Smooth muscle cell (in vitro differentiated cells): Measurements from ENCODE around the gene CCNL1. TPM values are rescaled to one million over a fixed set of nuclear protein-coding genes. Genes with fewer than 3 reads are reported as not detected.

Experiments
- DNase-seq: peaks from one replicate; lab custom pipeline; 2025; ENCODE audit not compliant: unreplicated experiment; lab: John Stamatoyannopoulos, UW
- H2AFZ ChIP-seq: fragments of 200-600 bp; sonication (generic); 2 replicates; pipeline ENCODE4 v1.6.0; 2016; ENCODE audit warnings: antibody characterized with exemption, low read depth, mild to moderate bottlenecking
- H3F3A ChIP-seq: fragments of 200-600 bp; sonication (generic); 2 replicates; pipeline ENCODE4 v1.6.0; 2017; ENCODE audit warnings: antibody characterized with exemption, low read depth
- H3K27ac ChIP-seq: fragments of 200-600 bp; sonication (generic); 2 replicates; pipeline ENCODE4 v1.5.1; 2016; ENCODE audit warnings: low read depth, mild to moderate bottlenecking
- H3K27me3 ChIP-seq: fragments of 200-600 bp; sonication (generic); 2 replicates; pipeline ENCODE4 v1.6.1; 2016; ENCODE audit warnings: low read depth, mild to moderate bottlenecking
- H3K36me3 ChIP-seq: fragments of 200-600 bp; sonication (generic); 2 replicates; pipeline ENCODE4 v1.5.1; 2016; ENCODE audit warnings: low read depth
- H3K4me1 ChIP-seq: fragments of 200-600 bp; sonication (generic); 2 replicates; pipeline ENCODE4 v1.5.1; 2016; ENCODE audit warnings: low read depth
- H3K4me2 ChIP-seq: fragments of 200-600 bp; sonication (generic); 2 replicates; pipeline ENCODE4 v1.6.0; 2016; ENCODE audit warnings: mild to moderate bottlenecking
- H3K4me3 ChIP-seq: fragments of 200-600 bp; sonication (generic); 2 replicates; pipeline ENCODE4 v1.5.1; 2016; ENCODE audit warnings: mild to moderate bottlenecking
- H3K79me2 ChIP-seq: fragments of 200-600 bp; sonication (generic); 2 replicates; pipeline ENCODE4 v1.6.0; 2016; ENCODE audit warnings: low read depth, mild to moderate bottlenecking
- H3K9ac ChIP-seq: fragments of 200-600 bp; sonication (generic); 2 replicates; pipeline ENCODE4 v1.6.0; 2016; ENCODE audit warnings: low read depth
- H3K9me3 ChIP-seq: fragments of 200-600 bp; sonication (generic); replicated peaks from 2 replicates; pipeline ENCODE4 v1.5.1; 2016; ENCODE audit warnings: low read depth
- H4K20me1 ChIP-seq: fragments of 200-600 bp; sonication (generic); 2 replicates; pipeline ENCODE4 v1.6.0; 2016; ENCODE audit warnings: low read depth
- WGBS: methylation state at CpG from one replicate; pipeline ENCODE4 v1.1.7; 2016; ENCODE audit warnings: low lambda C conversion rate; 5-methylcytosine and 5-hydroxymethylcytosine counted together
- polyA plus RNA-seq: library from polyadenylated mRNA; unstranded; fragments of >200 nt; fragmentation: Nextera tagmentation; extraction: Ambion mirVana; gene quantifications from 2 replicates; pipeline ENCODE4 v1.2.1, GENCODE V29; 2016
- total RNA-seq: library from RNA; depleted of rRNA; stranded (reverse); fragments of >200 nt; gene quantifications from 2 replicates; pipeline ENCODE4 v1.2.3, GENCODE V29; 2014
- TF ChIP-seq, protein P1 (sequence below): fragments of 200-600 bp; sonication (generic); IDR thresholded peaks from 2 replicates; pipeline ENCODE4 v1.5.1; 2017; ENCODE audit warnings: borderline replicate concordance, mild to moderate bottlenecking, antibody characterized with exemption; ENCODE audit not compliant: insufficient read depth, poor library complexity, severe bottlenecking

Gene CCNL1
- total and polyA plus RNA-seq, 2 experiments from 2014 or later = 173 to 599 TPM

DNA sequence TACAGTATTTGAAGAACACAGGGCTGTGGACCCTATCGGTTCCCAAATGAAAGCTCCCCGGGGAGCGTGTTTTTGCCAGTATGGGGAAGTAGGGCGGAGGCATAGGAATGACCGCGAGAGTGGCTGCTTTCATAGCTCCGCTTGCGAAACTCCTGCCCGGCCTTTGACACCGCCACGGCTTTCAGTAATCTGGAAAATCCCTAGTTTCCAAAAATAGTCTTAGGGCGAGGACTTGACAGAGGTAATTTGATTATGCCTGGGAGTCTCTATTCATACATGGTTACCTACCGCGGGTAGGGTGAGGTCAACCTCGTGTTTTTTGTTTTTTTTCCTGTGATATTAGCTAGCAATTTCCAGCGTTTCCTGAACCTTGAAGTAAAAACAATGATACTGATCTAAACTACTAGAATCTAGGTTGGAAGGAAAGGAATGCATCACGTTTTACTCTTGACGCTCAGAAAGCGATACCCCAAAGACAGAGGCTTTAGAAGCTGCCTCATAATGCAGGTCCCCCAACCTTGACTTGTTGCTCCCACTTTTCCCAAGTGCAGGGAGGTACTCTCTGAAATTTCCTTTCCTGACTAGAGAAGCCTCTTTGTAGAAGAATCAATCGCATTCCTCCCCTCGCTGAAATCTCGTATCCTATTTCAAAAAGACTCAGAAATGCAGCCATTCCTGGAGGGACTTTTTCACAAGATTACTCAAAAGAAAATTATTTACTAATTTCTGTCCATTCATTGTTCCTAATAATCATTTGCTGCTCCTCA lies 894 bp upstream of the CCNL1 start:
- H4K20me1 ChIP-seq = peaks cover 40% of the 10 kb centered on the region
- H3K79me2 ChIP-seq = peaks cover 39% of the 10 kb centered on the region
- peak; percentile 81 for DNase-seq
- H3K4me2 ChIP-seq = peak overlapping the region; percentile 86
- H3K27ac ChIP-seq = peak overlapping the region; percentile 100
- H3K36me3 ChIP-seq = peaks cover 28% of the 10 kb centered on the region
- H3K4me1 ChIP-seq = peaks cover 36% of the 10 kb centered on the region
- H3K9me3 ChIP-seq = no peaks in the 10 kb centered on the region
- H3K4me3 ChIP-seq = peak overlapping the region; percentile 99
- no peaks in the 10 kb centered on the region for H3K27me3 ChIP-seq
- H3K9ac ChIP-seq = peak overlapping the region; percentile 100
- H2AFZ ChIP-seq = no peak overlapping the region
- 14% methylated on average over 22 of the region's 22 CpGs for WGBS
- peaks cover 16% of the 10 kb centered on the region for H3F3A ChIP-seq
- TF ChIP-seq, protein P1, sequence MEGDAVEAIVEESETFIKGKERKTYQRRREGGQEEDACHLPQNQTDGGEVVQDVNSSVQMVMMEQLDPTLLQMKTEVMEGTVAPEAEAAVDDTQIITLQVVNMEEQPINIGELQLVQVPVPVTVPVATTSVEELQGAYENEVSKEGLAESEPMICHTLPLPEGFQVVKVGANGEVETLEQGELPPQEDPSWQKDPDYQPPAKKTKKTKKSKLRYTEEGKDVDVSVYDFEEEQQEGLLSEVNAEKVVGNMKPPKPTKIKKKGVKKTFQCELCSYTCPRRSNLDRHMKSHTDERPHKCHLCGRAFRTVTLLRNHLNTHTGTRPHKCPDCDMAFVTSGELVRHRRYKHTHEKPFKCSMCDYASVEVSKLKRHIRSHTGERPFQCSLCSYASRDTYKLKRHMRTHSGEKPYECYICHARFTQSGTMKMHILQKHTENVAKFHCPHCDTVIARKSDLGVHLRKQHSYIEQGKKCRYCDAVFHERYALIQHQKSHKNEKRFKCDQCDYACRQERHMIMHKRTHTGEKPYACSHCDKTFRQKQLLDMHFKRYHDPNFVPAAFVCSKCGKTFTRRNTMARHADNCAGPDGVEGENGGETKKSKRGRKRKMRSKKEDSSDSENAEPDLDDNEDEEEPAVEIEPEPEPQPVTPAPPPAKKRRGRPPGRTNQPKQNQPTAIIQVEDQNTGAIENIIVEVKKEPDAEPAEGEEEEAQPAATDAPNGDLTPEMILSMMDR = no peak

DNA sequence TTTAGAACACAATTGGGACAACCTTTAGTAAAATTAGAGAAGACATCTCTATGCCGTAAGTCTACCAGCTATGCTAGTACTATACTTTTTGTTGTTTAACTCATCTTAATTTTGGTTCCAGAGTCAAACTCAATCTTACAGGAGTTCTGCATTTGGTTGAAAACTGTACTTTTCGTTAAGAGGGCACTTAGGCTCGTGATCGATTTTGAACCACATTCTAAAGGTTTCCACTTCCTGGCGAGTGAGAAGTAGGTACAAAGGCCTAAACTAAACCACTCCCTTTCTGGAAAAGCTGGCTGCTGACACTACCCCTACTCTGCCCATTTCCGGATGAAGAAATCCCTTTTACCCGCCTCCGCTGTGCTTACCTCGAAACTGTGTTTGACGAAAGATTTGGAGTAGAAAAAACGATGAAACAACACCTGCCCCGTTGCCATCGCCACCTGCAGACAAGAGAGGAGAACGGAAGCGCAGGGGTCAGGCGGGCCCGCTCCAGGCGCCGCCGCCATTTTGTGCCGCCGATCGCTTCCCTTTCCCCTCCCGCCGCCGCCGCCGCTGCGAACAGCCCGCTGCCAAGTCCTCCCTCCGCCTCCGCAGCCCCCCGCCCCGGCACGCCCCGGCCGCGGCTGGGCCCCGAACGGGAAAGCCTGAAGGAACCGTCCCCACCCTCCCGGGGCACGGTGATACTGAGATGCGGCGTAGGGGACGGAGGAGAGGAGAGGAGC lies 748 bp downstream of the CCNL1 start:
- TF ChIP-seq, protein P1 = peak; percentile 7
- Histone ChIP-seq H3K36me3 (peaks cover 41% of the 10 kb centered on the region), H2AFZ (no peak overlapping the region), H3K79me2 (peaks cover 56% of the 10 kb centered on the region), H3K4me2 (peak overlapping the region; percentile 86), H3K9ac (peak overlapping the region; percentile 100), H3F3A (peaks cover 19% of the 10 kb centered on the region), H4K20me1 (peaks cover 57% of the 10 kb centered on the region), H3K27ac (peak overlapping the region; percentile 100), H3K4me3 (peak overlapping the region; percentile 99), H3K27me3 (no peaks in the 10 kb centered on the region), H3K9me3 (no peaks in the 10 kb centered on the region), H3K4me1 (peaks cover 46% of the 10 kb centered on the region)
- DNase-seq = peak; percentile 60
- 2% methylated on average over 34 of the region's 46 CpGs for WGBS

DNA sequence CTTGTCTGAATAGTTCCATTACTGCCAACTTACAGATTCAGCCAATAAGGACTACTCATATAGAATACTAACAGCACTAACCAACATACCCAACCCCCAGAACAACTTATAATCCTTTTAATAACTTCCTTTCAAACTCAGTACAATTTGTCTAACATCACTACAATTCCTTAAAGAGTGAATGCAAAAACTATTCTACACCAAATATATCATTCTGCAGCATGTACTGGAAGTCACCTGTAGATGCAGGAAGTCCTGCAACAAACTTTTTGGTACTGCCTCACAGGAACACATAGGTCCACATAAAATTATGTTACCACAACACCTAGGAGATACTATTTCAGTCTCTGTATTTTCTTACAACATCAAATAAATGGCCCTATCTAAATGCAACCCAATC lies 2.1 kb downstream of the CCNL1 start:
- peak overlapping the region; percentile 100 for H3K9ac ChIP-seq
- H4K20me1 ChIP-seq = peaks cover 70% of the 10 kb centered on the region
- H2AFZ ChIP-seq = no peak overlapping the region
- H3K36me3 ChIP-seq = peaks cover 52% of the 10 kb centered on the region
- no peak for DNase-seq
- H3F3A ChIP-seq = peaks cover 33% of the 10 kb centered on the region
- TF ChIP-seq, protein P1 = no peak
- H3K27me3 ChIP-seq = no peaks in the 10 kb centered on the region
- no peaks in the 10 kb centered on the region for H3K9me3 ChIP-seq
- H3K27ac ChIP-seq = peak overlapping the region; percentile 100
- peaks cover 69% of the 10 kb centered on the region for H3K79me2 ChIP-seq
- H3K4me2 ChIP-seq = peak overlapping the region; percentile 86
- H3K4me1 ChIP-seq = peaks cover 46% of the 10 kb centered on the region
- peak overlapping the region; percentile 99 for H3K4me3 ChIP-seq
